ENCODE results near the gene DNAJA3.

DNAJA3 gene

GRCh38 chr16:4407543-4408322, 17.9 kb upstream of the DNAJA3 start:
- ATAC-seq: no peak
- no peak for DNase-seq

GRCh38 chr16:4408323-4408690, 17.4 kb upstream of the DNAJA3 start:
- DNase-seq: no peak
- no peak for ATAC-seq

- ATAC-seq (no peak), DNase-seq (no peak)
Measured at GRCh38 chr16:4409081-4409932, 16.4 kb upstream of the DNAJA3 start.

- ATAC-seq (no peak), DNase-seq (no peak)
Measured at GRCh38 chr16:4410335-4411075, 15.2 kb upstream of the DNAJA3 start.

- DNase-seq: no peak
Measured at GRCh38 chr16:4411684-4412083, 14.0 kb upstream of the DNAJA3 start.

GRCh38 chr16:4412159-4412558, 13.5 kb upstream of the DNAJA3 start:
- DNase-seq (no peak), ATAC-seq (no peak)

More at GRCh38 chr16:4411684-4412083, 14.0 kb upstream of the DNAJA3 start:
- ATAC-seq: no peak

- DNase-seq: no peak
- ATAC-seq: no peak
Measured at GRCh38 chr16:4412854-4413253, 12.8 kb upstream of the DNAJA3 start.

- peak; percentile 81 for DNase-seq
- ATAC-seq: peak; percentile 75
Measured at GRCh38 chr16:4414187-4414917, 11.3 kb upstream of the DNAJA3 start.

- peak; percentile 70 for DNase-seq
- no peak for ATAC-seq
Measured at GRCh38 chr16:4415538-4416199, 10.0 kb upstream of the DNAJA3 start.

- peak; percentile 99 for DNase-seq
- ATAC-seq: peak; percentile 88
Measured at GRCh38 chr16:4416200-4417032, 9.3 kb upstream of the DNAJA3 start, which contains the start of gene CORO7. TSS of gene CORO7 (minus strand) at chr16:4416596. CDS start at chr16:4416518, 78 bp downstream.

- ATAC-seq (no peak), DNase-seq (no peak)
Measured at GRCh38 chr16:4419402-4419959, 6.2 kb upstream of the DNAJA3 start.

- DNase-seq (no peak), ATAC-seq (no peak)
Measured at GRCh38 chr16:4420505-4421105, 5.1 kb upstream of the DNAJA3 start.

- ATAC-seq: peak; percentile 15
Measured at GRCh38 chr16:4426021-4426684, 485 bp downstream of the DNAJA3 start.

GRCh38 chr16:4426722-4427372, 1.2 kb downstream of the DNAJA3 start:
- no peak for DNase-seq
- ATAC-seq: no peak

More at GRCh38 chr16:4426021-4426684, 485 bp downstream of the DNAJA3 start:
- no peak for DNase-seq

- ATAC-seq (no peak), DNase-seq (no peak)
Measured at GRCh38 chr16:4428500-4428899, 2.8 kb downstream of the DNAJA3 start.

- DNase-seq: no peak
- ATAC-seq: no peak
Measured at GRCh38 chr16:4431023-4431422, 5.4 kb downstream of the DNAJA3 start.

GRCh38 chr16:4433228-4433627, 7.6 kb downstream of the DNAJA3 start:
- DNase-seq: no peak
- no peak for ATAC-seq

Data from stimulated activated naive CD8-positive, alpha-beta T cell treated with anti-CD3 and anti-CD28 coated beads, Interleukin-15, Interleukin-2, amounts not matched to agents 100 U/mL and 50 U/mL, for 24 hours (primary cell).